Caco-2 (cell line): ENCODE measurements around the gene RASGEF1C. TPM values are rescaled to one million over a fixed set of nuclear protein-coding genes. Genes with fewer than 3 reads are reported as not detected.

ENCODE experiments used
- BruUV-seq: library from RNA; stranded (reverse); fragments of 400-500 nt; replicated peaks from 2 replicates; lab custom pipeline; 2021; lab: Mats Ljungman, UMichigan
- CTCF ChIA-PET: fragments of 300-600 bp; sonication (Branson Sonifier 250); formaldehyde crosslinking; loops from one replicate; lab custom pipeline; 2022; ENCODE audit warnings: antibody characterized with exemption; lab: Charles Lee
- POLR2A ChIA-PET: fragments of 300-600 bp; sonication (Branson Sonifier 250); formaldehyde crosslinking; loops from one replicate; lab custom pipeline; 2022; ENCODE audit warnings: antibody characterized with exemption; lab: Charles Lee
- DNase-seq, 2 experiments: peaks; one replicate each; pipeline versions ENCODE4 v3.0.0 to v3.0.0-alpha.2; 2020 to 2022
- H3K27me3 ChIP-seq: replicated peaks from 2 replicates; pipeline ENCODE4 v1.6.0; 2011; ENCODE audit warnings: low read length; ENCODE audit not compliant: control insufficient read depth, insufficient read depth
- H3K36me3 ChIP-seq: 2 replicates; pipeline ENCODE4 v1.5.1; 2011; ENCODE audit warnings: low read length; ENCODE audit not compliant: control insufficient read depth, insufficient read depth
- H3K4me1 ChIP-seq: fragments of 250-450 bp; sonication (Bioruptor Pico); 2 replicates; pipeline ENCODE4 v1.5.1; 2020; ENCODE audit warnings: mild to moderate bottlenecking
- H3K4me3 ChIP-seq: 2 replicates; pipeline ENCODE4 v1.5.1; 2011; ENCODE audit warnings: low read depth, mild to moderate bottlenecking, control low read depth, low read length
- H3K9me3 ChIP-seq: fragments of 250-450 bp; sonication (Bioruptor Pico); 2 replicates; pipeline ENCODE4 v1.5.1; 2020; ENCODE audit warnings: mild to moderate bottlenecking, moderate library complexity
- H3K27ac Mint-ChIP-seq: one replicate; pipeline ENCODE4 v1.8.0; 2022; ENCODE audit warnings: mixed read lengths; ENCODE audit not compliant: unreplicated experiment
- H3K27me3 Mint-ChIP-seq: one replicate; pipeline ENCODE4 v1.8.0; 2022; ENCODE audit warnings: mixed read lengths; ENCODE audit not compliant: insufficient read depth, unreplicated experiment
- H3K36me3 Mint-ChIP-seq: one replicate; pipeline ENCODE4 v1.8.0; 2022; ENCODE audit warnings: mild to moderate bottlenecking, mixed read lengths; ENCODE audit not compliant: insufficient read depth, unreplicated experiment
- H3K4me1 Mint-ChIP-seq: one replicate; pipeline ENCODE4 v1.8.0; 2022; ENCODE audit warnings: low read depth, mixed read lengths; ENCODE audit not compliant: unreplicated experiment
- H3K4me3 Mint-ChIP-seq: one replicate; pipeline ENCODE4 v1.8.0; 2022; ENCODE audit warnings: mild to moderate bottlenecking, moderate library complexity, mixed read lengths; ENCODE audit not compliant: unreplicated experiment
- H3K9me3 Mint-ChIP-seq: one replicate; pipeline ENCODE4 v1.8.0; 2022; ENCODE audit warnings: mixed read lengths; ENCODE audit not compliant: unreplicated experiment
- CTCF ChIP-seq, 2 experiments: fragments of 200-600 bp in 1 of 2; IDR thresholded peaks; 1 replicate in 1 of 2; 2 replicates in 1 of 2; pipeline versions ENCODE4 v1.5.1 to v1.8.0; 2011 to 2022; ENCODE audit warnings: antibody characterized with exemption in 1 of 2, control low read depth in 1 of 2, inconsistent platforms in 1 of 2, low read depth in 1 of 2, low read length in 1 of 2, mild to moderate bottlenecking in 1 of 2, moderate library complexity in 1 of 2; ENCODE audit not compliant: insufficient read depth in 1 of 2, severe bottlenecking in 1 of 2, unreplicated experiment in 1 of 2
- intact Hi-C: fragments of 100-400 bp; cut with micrococcal nuclease; formaldehyde crosslinking; loops from one replicate; pipeline ENCODE4 v1.10.0; 2022; ENCODE audit not compliant: unreplicated experiment
- total RNA-seq: library from RNA; stranded (reverse); gene quantifications from 2 replicates; pipeline ENCODE4 v1.2.3, GENCODE V29; 2022

RASGEF1C gene
- total RNA-seq, 1 experiment from 2014 or later = not detected

GRCh38 chr5:180153099-180153498 lies 55.9 kb downstream of the RASGEF1C start:
- Histone ChIP-seq H3K9me3 (0 out of 2 replicates have a peak, but pooled peaks cover 3% of the 10 kb centered on the region), H3K4me3 (no peak overlapping the region), H3K4me1 (no peaks in the 10 kb centered on the region), H3K36me3 (no peaks in the 10 kb centered on the region), H3K27me3 (no peaks in the 10 kb centered on the region)
- H3K4me1 Mint-ChIP-seq = no peaks in the 10 kb centered on the region
- ChIA-PET POLR2A (no interaction called here), CTCF (no interaction called here)
- intact Hi-C loops = no loop called here
- no peaks in the 10 kb centered on the region for H3K36me3 Mint-ChIP-seq
- H3K4me3 Mint-ChIP-seq = no peak overlapping the region
- peaks cover 8% of the 10 kb centered on the region for H3K27me3 Mint-ChIP-seq
- no peak for DNase-seq
- peaks cover 22% of the 10 kb centered on the region for H3K9me3 Mint-ChIP-seq
- BruUV-seq = no TSS peak
- H3K27ac Mint-ChIP-seq = no peak overlapping the region
- no peak for TF ChIP-seq CTCF (IDR thresholded peaks at IDR 0.05; ENCODE audit: insufficient read depth in 1 of 2, low read depth in 1 of 2, low read length in 1 of 2, severe bottlenecking in 1 of 2, unreplicated experiment in 1 of 2)

GRCh38 chr5:180143656-180144364 lies 65.2 kb downstream of the RASGEF1C start:
- intact Hi-C loops = no loop called here
- ChIA-PET POLR2A (no interaction called here), CTCF (no interaction called here)
- TF ChIP-seq CTCF (IDR thresholded peaks at IDR 0.05; ENCODE audit: insufficient read depth in 1 of 2, low read depth in 1 of 2, low read length in 1 of 2, severe bottlenecking in 1 of 2, unreplicated experiment in 1 of 2) = no peak
- Mint-ChIP-seq H3K27ac (no peak overlapping the region), H3K9me3 (peaks cover 20% of the 10 kb centered on the region), H3K4me1 (peaks cover 8% of the 10 kb centered on the region), H3K27me3 (peaks cover 25% of the 10 kb centered on the region), H3K4me3 (no peak overlapping the region), H3K36me3 (no peaks in the 10 kb centered on the region)
- no peak overlapping the region for H3K4me3 ChIP-seq
- H3K4me1 ChIP-seq = no peaks in the 10 kb centered on the region
- H3K9me3 ChIP-seq = peaks cover 10% of the 10 kb centered on the region
- DNase-seq = no peak
- no peaks in the 10 kb centered on the region; the same call in none of the 2 replicates for H3K27me3 ChIP-seq
- no TSS peak for BruUV-seq
- H3K36me3 ChIP-seq = no peaks in the 10 kb centered on the region

GRCh38 chr5:180142824-180143610 lies 66.0 kb downstream of the RASGEF1C start:
- intact Hi-C loops = no loop called here
- CTCF ChIA-PET = no interaction called here
- no peak for TF ChIP-seq CTCF (IDR thresholded peaks at IDR 0.05; ENCODE audit: insufficient read depth in 1 of 2, low read depth in 1 of 2, low read length in 1 of 2, severe bottlenecking in 1 of 2, unreplicated experiment in 1 of 2)
- Histone ChIP-seq H3K9me3 (peaks cover 7% of the 10 kb centered on the region), H3K4me3 (no peak overlapping the region), H3K36me3 (no peaks in the 10 kb centered on the region), H3K27me3 (no peaks in the 10 kb centered on the region; the same call in none of the 2 replicates), H3K4me1 (no peaks in the 10 kb centered on the region)
- H3K27ac Mint-ChIP-seq = no peak overlapping the region
- no peaks in the 10 kb centered on the region for H3K36me3 Mint-ChIP-seq
- POLR2A ChIA-PET = no interaction called here
- H3K9me3 Mint-ChIP-seq = peaks cover 19% of the 10 kb centered on the region
- H3K27me3 Mint-ChIP-seq = peaks cover 28% of the 10 kb centered on the region
- no peak overlapping the region for H3K4me3 Mint-ChIP-seq
- H3K4me1 Mint-ChIP-seq = peaks cover 8% of the 10 kb centered on the region
- no peak for DNase-seq
- BruUV-seq = no TSS peak
